ENCODE measurements around the gene ABCA5. TPM values are rescaled to one million over a fixed set of nuclear protein-coding genes. Genes with fewer than 3 reads are reported as not detected.

Gene ABCA5, protein sequence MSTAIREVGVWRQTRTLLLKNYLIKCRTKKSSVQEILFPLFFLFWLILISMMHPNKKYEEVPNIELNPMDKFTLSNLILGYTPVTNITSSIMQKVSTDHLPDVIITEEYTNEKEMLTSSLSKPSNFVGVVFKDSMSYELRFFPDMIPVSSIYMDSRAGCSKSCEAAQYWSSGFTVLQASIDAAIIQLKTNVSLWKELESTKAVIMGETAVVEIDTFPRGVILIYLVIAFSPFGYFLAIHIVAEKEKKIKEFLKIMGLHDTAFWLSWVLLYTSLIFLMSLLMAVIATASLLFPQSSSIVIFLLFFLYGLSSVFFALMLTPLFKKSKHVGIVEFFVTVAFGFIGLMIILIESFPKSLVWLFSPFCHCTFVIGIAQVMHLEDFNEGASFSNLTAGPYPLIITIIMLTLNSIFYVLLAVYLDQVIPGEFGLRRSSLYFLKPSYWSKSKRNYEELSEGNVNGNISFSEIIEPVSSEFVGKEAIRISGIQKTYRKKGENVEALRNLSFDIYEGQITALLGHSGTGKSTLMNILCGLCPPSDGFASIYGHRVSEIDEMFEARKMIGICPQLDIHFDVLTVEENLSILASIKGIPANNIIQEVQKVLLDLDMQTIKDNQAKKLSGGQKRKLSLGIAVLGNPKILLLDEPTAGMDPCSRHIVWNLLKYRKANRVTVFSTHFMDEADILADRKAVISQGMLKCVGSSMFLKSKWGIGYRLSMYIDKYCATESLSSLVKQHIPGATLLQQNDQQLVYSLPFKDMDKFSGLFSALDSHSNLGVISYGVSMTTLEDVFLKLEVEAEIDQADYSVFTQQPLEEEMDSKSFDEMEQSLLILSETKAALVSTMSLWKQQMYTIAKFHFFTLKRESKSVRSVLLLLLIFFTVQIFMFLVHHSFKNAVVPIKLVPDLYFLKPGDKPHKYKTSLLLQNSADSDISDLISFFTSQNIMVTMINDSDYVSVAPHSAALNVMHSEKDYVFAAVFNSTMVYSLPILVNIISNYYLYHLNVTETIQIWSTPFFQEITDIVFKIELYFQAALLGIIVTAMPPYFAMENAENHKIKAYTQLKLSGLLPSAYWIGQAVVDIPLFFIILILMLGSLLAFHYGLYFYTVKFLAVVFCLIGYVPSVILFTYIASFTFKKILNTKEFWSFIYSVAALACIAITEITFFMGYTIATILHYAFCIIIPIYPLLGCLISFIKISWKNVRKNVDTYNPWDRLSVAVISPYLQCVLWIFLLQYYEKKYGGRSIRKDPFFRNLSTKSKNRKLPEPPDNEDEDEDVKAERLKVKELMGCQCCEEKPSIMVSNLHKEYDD (N-terminal part only)
- total RNA-seq (10 to 100 TPM; 13.6 to 34.1 (median 23.7) TPM), polyA plus RNA-seq (10 to 100 TPM in 1 of 2 donors, 1 to 10 TPM in 1; 8.3 to 31.4 TPM)
- long read RNA-seq, donor 1, partial matches to known transcripts: 3 of 7 reads
- long read RNA-seq, donor 1, other reads (novel, unspliced or antisense): 3 of 7 reads
- long read RNA-seq, donor 2, partial matches to known transcripts: 0 of 2 reads
- long read RNA-seq, donor 2, other reads (novel, unspliced or antisense): 0 of 2 reads
- long read RNA-seq, donor 3, partial matches to known transcripts: 4 of 9 reads
- long read RNA-seq, donor 3, other reads (novel, unspliced or antisense): 5 of 9 reads

DNA sequence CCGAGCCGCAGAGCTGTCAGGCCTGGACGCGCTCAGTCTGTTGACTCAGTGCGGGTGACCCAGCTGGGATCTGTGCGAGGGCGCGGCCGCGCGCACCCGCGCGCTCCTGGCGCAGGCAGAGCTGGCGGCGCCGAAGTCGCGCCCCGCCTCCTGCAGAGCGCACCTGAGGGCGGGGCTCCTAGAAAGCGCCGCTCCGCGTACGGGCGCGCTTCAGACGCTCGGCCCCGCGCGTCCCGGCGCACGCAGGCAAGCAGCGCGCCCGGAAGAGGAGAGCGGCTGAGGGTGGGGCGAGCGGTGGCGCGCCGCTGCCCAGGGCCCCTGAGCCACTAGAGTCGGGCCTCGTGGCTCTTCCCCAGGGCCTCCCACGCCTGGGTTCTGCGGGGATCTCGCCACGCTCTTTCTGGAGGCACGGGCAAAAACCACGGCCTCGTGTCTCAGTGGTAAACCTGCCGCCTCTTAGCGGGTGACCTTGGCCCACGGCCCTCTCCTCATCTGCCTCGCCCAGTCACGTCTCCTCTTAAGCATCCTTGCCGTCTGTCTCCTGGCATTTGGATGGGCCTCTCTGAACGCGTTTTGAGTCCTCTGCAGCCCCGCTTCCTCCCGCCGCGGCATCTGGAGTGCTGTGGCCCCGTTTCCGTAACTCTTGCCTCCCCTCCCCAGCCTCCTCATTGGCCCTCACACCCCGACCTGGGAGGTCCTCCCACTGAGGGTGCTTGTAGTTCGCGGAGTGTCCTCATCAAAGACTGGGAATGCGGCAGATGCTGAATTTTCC, at the start of gene ABCA5:
Gene ABCA5 (minus strand): TSS at position 74 of the 772 bp plus-strand sequence. CDS start 12,718 bp downstream, outside the sequence.
- Histone ChIP-seq H3K27me3 (no peaks in the 10 kb centered on the region), H3K9me3 (no peaks in the 10 kb centered on the region), H3K4me1 (ENCODE audit: insufficient read depth) (peaks cover 2% of the 10 kb centered on the region), H3K36me3 (no peaks in the 10 kb centered on the region), H3K27ac (peak within 1 kb of the TSS; percentile 29 to 58), H3K4me3 (peak within 1 kb of the TSS; percentile 77)
- WGBS, 3 donors: 0 to 2% (median 1%) methylated on average over 50 to 74 of the region's 74 CpGs
- peak; percentile 41 for TF ChIP-seq POLR2A (IDR thresholded peaks at IDR 0.05)
- no peak for TF ChIP-seq EP300 (IDR thresholded peaks at IDR 0.05)
- TF ChIP-seq, protein P1, sequence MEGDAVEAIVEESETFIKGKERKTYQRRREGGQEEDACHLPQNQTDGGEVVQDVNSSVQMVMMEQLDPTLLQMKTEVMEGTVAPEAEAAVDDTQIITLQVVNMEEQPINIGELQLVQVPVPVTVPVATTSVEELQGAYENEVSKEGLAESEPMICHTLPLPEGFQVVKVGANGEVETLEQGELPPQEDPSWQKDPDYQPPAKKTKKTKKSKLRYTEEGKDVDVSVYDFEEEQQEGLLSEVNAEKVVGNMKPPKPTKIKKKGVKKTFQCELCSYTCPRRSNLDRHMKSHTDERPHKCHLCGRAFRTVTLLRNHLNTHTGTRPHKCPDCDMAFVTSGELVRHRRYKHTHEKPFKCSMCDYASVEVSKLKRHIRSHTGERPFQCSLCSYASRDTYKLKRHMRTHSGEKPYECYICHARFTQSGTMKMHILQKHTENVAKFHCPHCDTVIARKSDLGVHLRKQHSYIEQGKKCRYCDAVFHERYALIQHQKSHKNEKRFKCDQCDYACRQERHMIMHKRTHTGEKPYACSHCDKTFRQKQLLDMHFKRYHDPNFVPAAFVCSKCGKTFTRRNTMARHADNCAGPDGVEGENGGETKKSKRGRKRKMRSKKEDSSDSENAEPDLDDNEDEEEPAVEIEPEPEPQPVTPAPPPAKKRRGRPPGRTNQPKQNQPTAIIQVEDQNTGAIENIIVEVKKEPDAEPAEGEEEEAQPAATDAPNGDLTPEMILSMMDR (IDR thresholded peaks at IDR 0.05): no peak
- peak; percentile 81 to 87 (median 84) for DNase-seq
- intact Hi-C loops (cut with DNase I): no loop called here

DNA sequence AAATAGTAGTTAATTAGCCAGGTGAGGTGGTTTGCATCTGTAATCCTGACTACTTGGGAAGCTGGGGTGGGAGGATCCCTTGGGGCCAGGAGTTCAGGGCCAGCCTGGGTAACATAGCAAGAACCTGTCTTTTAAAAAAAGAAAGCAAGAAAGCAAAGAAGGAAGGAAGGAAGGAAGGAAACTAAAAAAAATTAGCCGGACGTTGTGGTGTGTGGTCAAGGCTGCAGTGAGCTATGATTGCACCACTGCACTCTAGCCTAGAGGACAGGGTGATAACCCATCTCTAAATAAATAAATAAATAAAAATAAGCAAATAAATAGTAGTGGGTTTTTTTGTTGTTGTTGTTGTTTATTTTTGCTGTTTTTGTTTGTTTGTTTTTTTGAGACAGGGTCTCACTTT, 48.3 kb upstream of the ABCA5 start:
- TF ChIP-seq POLR2A (IDR thresholded peaks at IDR 0.05) (no peak), EP300 (IDR thresholded peaks at IDR 0.05) (no peak)
- TF ChIP-seq, protein P1 (IDR thresholded peaks at IDR 0.05): no peak
- 56 to 71% (median 66%) methylated on average over 2 of the region's 2 CpGs for WGBS, 3 donors
- Histone ChIP-seq H3K4me3 (no peak overlapping the region), H3K27me3 (no peaks in the 10 kb centered on the region), H3K27ac (no peak overlapping the region), H3K36me3 (no peaks in the 10 kb centered on the region), H3K9me3 (no peaks in the 10 kb centered on the region), H3K4me1 (ENCODE audit: insufficient read depth) (no peaks in the 10 kb centered on the region)
- no peak for DNase-seq
- intact Hi-C loops (cut with DNase I): no loop called here

DNA sequence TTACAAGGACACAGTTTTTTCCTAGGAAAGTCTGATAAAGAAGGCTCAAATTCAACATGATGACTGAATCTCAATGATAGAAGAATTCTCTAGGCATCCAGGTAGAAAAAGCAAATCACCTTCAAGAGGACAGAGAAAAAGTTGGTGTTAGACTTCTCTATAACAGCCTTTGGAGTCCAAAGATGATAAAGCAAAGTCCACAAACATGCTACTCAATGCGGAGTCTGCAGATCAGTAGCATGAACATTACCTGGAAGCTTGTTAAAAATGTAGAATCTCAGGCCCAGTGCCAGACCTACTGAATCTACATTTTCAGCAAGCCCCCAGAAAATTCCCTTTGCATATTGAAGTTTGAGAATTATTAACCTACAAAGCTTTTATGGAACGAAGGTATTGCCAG, 46.1 kb upstream of the ABCA5 start:
- DNase-seq: no peak
- 74 to 89% (median 74%) methylated on average over 2 of the region's 2 CpGs for WGBS, 3 donors
- Histone ChIP-seq H3K4me3 (no peak overlapping the region), H3K27ac (no peak overlapping the region), H3K4me1 (ENCODE audit: insufficient read depth) (no peaks in the 10 kb centered on the region), H3K27me3 (no peaks in the 10 kb centered on the region), H3K9me3 (no peaks in the 10 kb centered on the region), H3K36me3 (no peaks in the 10 kb centered on the region)
- TF ChIP-seq EP300 (IDR thresholded peaks at IDR 0.05) (no peak), POLR2A (IDR thresholded peaks at IDR 0.05) (no peak)
- TF ChIP-seq, protein P1 (IDR thresholded peaks at IDR 0.05): no peak
- intact Hi-C loops (cut with DNase I): no loop called here
